ENCODE results near the gene GOPC. TPM values are rescaled to one million over a fixed set of nuclear protein-coding genes. Genes with fewer than 3 reads are reported as not detected.

GOPC gene
- total RNA-seq, 4 donors from 2014 or later, result 11.0 to 22.9 (median 16.7) TPM

DNA sequence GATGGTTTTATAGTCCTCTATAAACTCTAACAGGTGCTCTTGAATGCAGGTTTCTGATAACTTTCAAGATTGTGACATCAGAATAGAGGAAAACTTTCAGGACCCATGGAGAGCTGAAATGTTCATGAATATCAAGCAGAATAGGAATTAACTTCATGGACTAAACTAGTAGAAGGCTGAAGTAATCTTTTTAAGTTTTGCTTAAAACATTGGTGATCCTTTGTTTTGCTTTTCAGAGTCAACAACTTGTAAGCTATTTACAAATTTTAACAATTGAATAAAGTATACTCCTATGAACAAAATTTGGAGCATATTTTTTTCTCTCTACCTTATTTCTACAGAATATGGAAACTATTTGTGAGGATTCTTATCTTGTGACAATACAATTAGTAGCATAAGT is 25.2 kb upstream of the GOPC start:
- intact Hi-C loops (cut with DNase I), result no loop called here

DNA sequence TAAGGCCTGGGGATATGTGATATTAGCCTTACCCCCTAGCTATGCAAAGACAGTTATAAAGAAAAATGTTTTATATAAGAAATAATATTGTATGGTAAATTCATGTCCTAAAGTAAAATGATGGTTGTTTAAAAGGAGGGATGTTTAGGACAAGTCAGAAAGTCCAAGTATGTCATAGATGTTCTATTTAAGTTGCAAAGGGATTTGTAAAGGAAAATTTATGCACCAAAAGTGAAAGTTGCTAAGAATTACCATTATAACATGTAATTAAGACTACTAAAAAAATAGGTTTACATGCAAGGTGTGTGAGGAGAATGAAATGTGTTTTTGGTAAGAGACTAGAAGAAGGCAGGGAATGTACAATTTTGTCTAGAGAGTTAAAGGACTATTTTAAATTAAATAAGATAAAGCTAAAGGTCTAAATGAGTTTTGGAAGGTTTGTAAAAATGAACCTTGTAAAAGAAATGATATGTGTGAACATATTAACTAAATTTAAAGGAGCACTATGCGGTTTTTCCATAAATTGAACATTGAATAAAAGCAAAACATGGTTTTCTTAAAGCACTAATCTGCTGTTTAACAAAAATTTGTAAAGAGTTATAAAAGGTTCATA is 22.7 kb upstream of the GOPC start:
- H3K27me3 ChIP-seq, result no peaks in the 10 kb centered on the region
- no peaks in the 10 kb centered on the region for H3K4me1 ChIP-seq
- peaks cover 0 to 25% (median 15%) of the 10 kb centered on the region in 3 donors for H3K9me3 ChIP-seq
- no peaks in the 10 kb centered on the region for H3K36me3 ChIP-seq
- TF ChIP-seq POLR2A (IDR thresholded peaks at IDR 0.05), result no peak
- TF ChIP-seq, protein P1, sequence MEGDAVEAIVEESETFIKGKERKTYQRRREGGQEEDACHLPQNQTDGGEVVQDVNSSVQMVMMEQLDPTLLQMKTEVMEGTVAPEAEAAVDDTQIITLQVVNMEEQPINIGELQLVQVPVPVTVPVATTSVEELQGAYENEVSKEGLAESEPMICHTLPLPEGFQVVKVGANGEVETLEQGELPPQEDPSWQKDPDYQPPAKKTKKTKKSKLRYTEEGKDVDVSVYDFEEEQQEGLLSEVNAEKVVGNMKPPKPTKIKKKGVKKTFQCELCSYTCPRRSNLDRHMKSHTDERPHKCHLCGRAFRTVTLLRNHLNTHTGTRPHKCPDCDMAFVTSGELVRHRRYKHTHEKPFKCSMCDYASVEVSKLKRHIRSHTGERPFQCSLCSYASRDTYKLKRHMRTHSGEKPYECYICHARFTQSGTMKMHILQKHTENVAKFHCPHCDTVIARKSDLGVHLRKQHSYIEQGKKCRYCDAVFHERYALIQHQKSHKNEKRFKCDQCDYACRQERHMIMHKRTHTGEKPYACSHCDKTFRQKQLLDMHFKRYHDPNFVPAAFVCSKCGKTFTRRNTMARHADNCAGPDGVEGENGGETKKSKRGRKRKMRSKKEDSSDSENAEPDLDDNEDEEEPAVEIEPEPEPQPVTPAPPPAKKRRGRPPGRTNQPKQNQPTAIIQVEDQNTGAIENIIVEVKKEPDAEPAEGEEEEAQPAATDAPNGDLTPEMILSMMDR (IDR thresholded peaks at IDR 0.05), result no peak
- no peak for DNase-seq
- WGBS, 2 donors, result 78 to 79% methylated on average over 1 of the region's 1 CpG
- H3K27ac ChIP-seq, result no peak overlapping the region
- H3K4me3 ChIP-seq, result no peak overlapping the region
- intact Hi-C loops (cut with DNase I), result no loop called here

More for the DNA sequence above, 25.2 kb upstream of the GOPC start:
- Histone ChIP-seq H3K9me3 (peaks cover 0 to 25% (median 15%) of the 10 kb centered on the region in 3 donors), H3K4me3 (no peak overlapping the region), H3K4me1 (no peaks in the 10 kb centered on the region), H3K36me3 (no peaks in the 10 kb centered on the region), H3K27ac (no peak overlapping the region), H3K27me3 (no peaks in the 10 kb centered on the region)
- DNase-seq, result no peak
- TF ChIP-seq, protein P1 (IDR thresholded peaks at IDR 0.05), result no peak
- TF ChIP-seq POLR2A (IDR thresholded peaks at IDR 0.05), result no peak

DNA sequence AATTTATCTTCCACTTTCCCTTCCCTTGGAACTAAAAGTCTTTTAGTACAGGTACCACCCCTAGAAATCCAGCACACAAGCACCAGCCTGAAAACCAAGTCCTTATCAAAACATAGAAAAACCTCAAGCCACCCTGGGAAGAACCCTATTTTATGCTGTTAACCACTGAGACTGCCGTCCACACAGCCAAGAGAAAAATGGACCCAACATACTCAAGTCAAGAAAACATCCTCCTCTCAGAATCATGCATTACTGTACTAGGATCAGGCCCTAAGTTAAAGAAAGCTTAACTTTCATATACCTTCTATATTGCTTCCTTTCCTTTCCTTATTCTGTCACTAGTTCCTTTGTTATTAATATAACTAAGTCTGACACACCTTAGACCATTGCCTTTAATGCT is 16.9 kb upstream of the GOPC start:
- no peaks in the 10 kb centered on the region for H3K4me1 ChIP-seq
- H3K9me3 ChIP-seq, result peaks cover 0 to 5% (median 0%) of the 10 kb centered on the region in 3 donors
- H3K4me3 ChIP-seq, result no peak overlapping the region
- intact Hi-C loops (cut with DNase I), result no loop called here
- H3K36me3 ChIP-seq, result no peaks in the 10 kb centered on the region
- no peak overlapping the region for H3K27ac ChIP-seq
- WGBS, 2 donors, result 61 to 86% methylated on average over 1 of the region's 1 CpG
- DNase-seq, result no peak
- no peaks in the 10 kb centered on the region for H3K27me3 ChIP-seq
- TF ChIP-seq POLR2A (IDR thresholded peaks at IDR 0.05), result no peak
- TF ChIP-seq, protein P1 (IDR thresholded peaks at IDR 0.05), result no peak

DNA sequence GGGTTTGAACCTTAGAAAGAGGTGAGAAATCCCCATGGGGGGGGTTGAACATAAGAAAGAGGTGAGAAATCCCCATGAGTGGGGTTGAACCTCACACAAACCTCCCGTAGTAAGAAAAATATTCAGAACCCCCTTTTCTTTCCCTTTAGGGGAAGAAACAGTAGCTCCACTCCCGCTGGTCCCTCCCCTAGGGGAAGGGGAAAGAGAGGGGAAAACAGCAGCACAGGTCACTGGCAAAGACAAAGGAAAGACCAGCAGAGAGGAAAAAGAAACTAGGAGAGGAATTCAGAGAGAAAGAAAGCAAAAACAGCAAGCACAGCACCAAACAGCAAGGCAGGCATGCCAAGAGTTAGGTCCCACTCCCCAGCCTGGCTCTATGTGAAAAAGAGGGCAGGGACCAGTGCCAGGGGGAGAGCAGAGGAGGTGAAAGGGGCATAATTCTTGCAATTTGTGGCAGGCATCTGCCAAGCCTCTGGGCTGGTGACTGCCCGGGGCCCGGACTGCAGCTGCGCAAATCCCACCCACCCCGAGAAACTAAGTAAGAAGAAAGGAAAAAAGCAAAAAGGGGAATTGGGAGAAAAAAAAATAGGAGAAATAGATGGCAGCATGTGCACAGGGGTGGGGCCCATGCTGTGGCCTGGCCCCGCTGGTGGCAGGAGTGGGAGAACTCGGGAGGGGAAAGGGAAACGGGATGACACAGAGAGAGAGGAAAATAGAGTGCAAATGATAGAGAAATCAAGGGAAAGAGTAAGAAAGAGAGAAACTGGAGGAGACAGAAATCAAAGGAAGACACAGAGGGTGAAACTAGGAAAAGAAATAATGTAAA is 15.1 kb upstream of the GOPC start:
- H3K27ac ChIP-seq, result no peak overlapping the region
- no peak for DNase-seq
- H3K9me3 ChIP-seq, result no peaks in the 10 kb centered on the region
- TF ChIP-seq POLR2A (IDR thresholded peaks at IDR 0.05), result no peak
- TF ChIP-seq, protein P1 (IDR thresholded peaks at IDR 0.05), result no peak
- H3K27me3 ChIP-seq, result no peaks in the 10 kb centered on the region
- H3K36me3 ChIP-seq, result no peaks in the 10 kb centered on the region
- H3K4me3 ChIP-seq, result no peak overlapping the region
- WGBS, 2 donors, result 85 to 89% methylated on average over 8 to 9 of the region's 9 CpGs
- H3K4me1 ChIP-seq, result no peaks in the 10 kb centered on the region
- intact Hi-C loops (cut with DNase I), result no loop called here
